Peyer's patch (tissue), 4 donors: Measurements from ENCODE around the gene LIMA1.

Source experiments
- CTCF ChIP-seq, 6 experiments: fragments of 450-650 bp in 4 of 6; fragments of 200-600 bp in 2 of 6; sonication (generic) in 1 of 6; IDR thresholded peaks; one replicate each; pipeline ENCODE4 v1.5.1; 2017 to 2019; ENCODE audit warnings: antibody characterized with exemption in 6 of 6, mild to moderate bottlenecking in 3 of 6, moderate library complexity in 1 of 6
- POLR2A ChIP-seq, 2 donors: fragments of 450-650 bp; IDR thresholded peaks; one replicate each; pipeline ENCODE4 v1.5.1; 2017; ENCODE audit warnings: antibody characterized with exemption in 2 of 2, mild to moderate bottlenecking in 2 of 2, moderate library complexity in 2 of 2

- no peak for TF ChIP-seq POLR2A (IDR thresholded peaks at IDR 0.05)
- TF ChIP-seq CTCF (IDR thresholded peaks at IDR 0.05): no peak
Measured at GRCh38 chr12:50287271-50287670, 4.0 kb upstream of the LIMA1 start.
